H1 (cell line): Measurements from ENCODE around the gene FOXO6. TPM values are rescaled to one million over a fixed set of nuclear protein-coding genes. Genes with fewer than 3 reads are reported as not detected.

Experiments
- CBX5 ChIP-seq: fragments of 300-800, 300-1000 bp; sonication (generic); IDR thresholded peaks from 2 replicates; pipeline ENCODE4 v1.7.1; 2016; ENCODE audit warnings: antibody characterized with exemption, low read length, low read depth
- EP300 ChIP-seq, 2 experiments: IDR thresholded peaks; 1 replicate in 1 of 2; 2 replicates in 1 of 2; pipeline ENCODE4 v1.6.1; 2011 to 2012; ENCODE audit warnings: low read depth in 2 of 2, low read length in 2 of 2, mild to moderate bottlenecking in 2 of 2, borderline replicate concordance in 1 of 2, inconsistent platforms in 1 of 2, moderate library complexity in 1 of 2
- SIRT6 ChIP-seq: IDR thresholded peaks from one replicate; pipeline ENCODE4 v1.7.1; 2012; ENCODE audit warnings: low read length, inconsistent platforms
- SRF ChIP-seq: IDR thresholded peaks from 2 replicates; pipeline ENCODE4 v1.6.1; 2011; ENCODE audit warnings: mild to moderate bottlenecking, low read depth, low read length, moderate library complexity
- polyA plus RNA-seq, 7 experiments: library from polyadenylated mRNA; depleted of rRNA in 3 of 7; stranded (reverse) in 5 of 7; unstranded in 2 of 7; fragments of >200 nt in 5 of 7; fragments of 200-250 nt in 2 of 7; gene quantifications; 1 replicate in 5 of 7; 2 replicates in 1 of 7; 4 replicates in 1 of 7; pipeline versions ENCODE4 v1.2.1 to v1.2.3, GENCODE V29; 2011 to 2013; ENCODE audit warnings: missing spikeins in 2 of 7, mixed read lengths in 2 of 7
- total RNA-seq: library from RNA; stranded (reverse); fragmentation: NEBNext Ultra II Directional; extraction: Animal tissue kit (Norgen Biotek cat#: 25700); gene quantifications from 2 replicates; pipeline ENCODE4 v1.2.1, GENCODE V29; 2021
- TF ChIP-seq, protein P1 (sequence below): IDR thresholded peaks from 2 replicates; pipeline ENCODE4 v1.6.1; 2011; ENCODE audit warnings: low read depth, mild to moderate bottlenecking, low read length; ENCODE audit not compliant: insufficient read depth
- TF ChIP-seq, protein P2 (sequence below): IDR thresholded peaks from 2 replicates; pipeline ENCODE4 v1.6.1; 2012; ENCODE audit warnings: inconsistent platforms

FOXO6 gene
- total and polyA plus RNA-seq, 2 of the 8 experiments (the other 6 are each of a cell fraction or from before 2014, with no cell fraction given) = 0.59 to 3.0 TPM

DNA sequence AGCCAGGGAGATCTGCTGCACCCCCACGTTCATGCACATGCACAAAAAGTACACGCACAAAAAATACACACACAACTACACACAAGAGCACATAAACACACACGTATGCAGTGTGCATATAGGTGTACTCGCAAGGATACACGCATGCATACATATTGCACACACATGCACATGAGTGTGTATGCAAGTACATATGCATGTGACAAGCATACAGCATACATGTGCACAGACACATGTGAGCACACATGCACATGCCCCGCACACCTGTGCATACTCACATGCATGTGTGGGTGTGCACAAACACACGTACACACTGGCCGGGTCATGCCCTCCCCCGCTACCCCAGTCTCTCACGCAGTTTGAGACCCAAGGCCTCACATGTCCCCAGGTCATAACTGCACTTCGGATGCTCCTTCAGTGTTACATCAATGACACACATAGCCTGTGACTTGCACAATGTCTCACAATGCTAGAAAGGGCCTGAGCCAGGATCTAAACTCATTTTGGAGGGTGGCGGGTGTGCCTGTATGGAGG, 52.6 kb downstream of the FOXO6 start (continued):
- TF ChIP-seq, protein P1, sequence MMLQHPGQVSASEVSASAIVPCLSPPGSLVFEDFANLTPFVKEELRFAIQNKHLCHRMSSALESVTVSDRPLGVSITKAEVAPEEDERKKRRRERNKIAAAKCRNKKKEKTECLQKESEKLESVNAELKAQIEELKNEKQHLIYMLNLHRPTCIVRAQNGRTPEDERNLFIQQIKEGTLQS = no peak
- TF ChIP-seq CBX5 (no peak), SRF (no peak), SIRT6 (no peak), EP300 (IDR thresholded peaks at IDR 0.05; ENCODE audit: borderline replicate concordance in 1 of 2, low read depth in 2 of 2, low read length in 2 of 2) (no peak)
- TF ChIP-seq, protein P2, sequence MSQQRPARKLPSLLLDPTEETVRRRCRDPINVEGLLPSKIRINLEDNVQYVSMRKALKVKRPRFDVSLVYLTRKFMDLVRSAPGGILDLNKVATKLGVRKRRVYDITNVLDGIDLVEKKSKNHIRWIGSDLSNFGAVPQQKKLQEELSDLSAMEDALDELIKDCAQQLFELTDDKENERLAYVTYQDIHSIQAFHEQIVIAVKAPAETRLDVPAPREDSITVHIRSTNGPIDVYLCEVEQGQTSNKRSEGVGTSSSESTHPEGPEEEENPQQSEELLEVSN = no peak
- TF ChIP-seq, all 59 proteins: peak for 0
